SKM-1 treated with dmso at 0.1 percent for 144 hours (cell line): ENCODE measurements around the gene DNAJA1.

ENCODE experiments used
- DNase-seq: peaks from one replicate; lab custom pipeline; 2025; ENCODE audit not compliant: unreplicated experiment; lab: John Stamatoyannopoulos, UW

Gene DNAJA1

GRCh38 chr9:33025572-33026342, 684 bp downstream of the DNAJA1 start:
- peak; percentile 23 for DNase-seq

- DNase-seq = no peak
These were observed 4.2 kb downstream of the DNAJA1 start for GRCh38 chr9:33029231-33029786.

GRCh38 chr9:33030285-33030684, 5.2 kb downstream of the DNAJA1 start:
- DNase-seq = no peak

GRCh38 chr9:33032292-33032691, 7.2 kb downstream of the DNAJA1 start:
- no peak for DNase-seq

- DNase-seq = no peak
These were observed 7.8 kb downstream of the DNAJA1 start for GRCh38 chr9:33032865-33033264.

GRCh38 chr9:33040792-33041431, 15.8 kb downstream of the DNAJA1 start:
- DNase-seq = no peak

GRCh38 chr9:33041432-33042188, 16.5 kb downstream of the DNAJA1 start:
- no peak for DNase-seq

GRCh38 chr9:33042473-33042872, 17.4 kb downstream of the DNAJA1 start:
- DNase-seq = no peak

GRCh38 chr9:33043671-33044070, 18.6 kb downstream of the DNAJA1 start:
- DNase-seq = no peak

- no peak for DNase-seq
These were observed 19.1 kb downstream of the DNAJA1 start for GRCh38 chr9:33044162-33044673.

- no peak for DNase-seq
These were observed 19.7 kb downstream of the DNAJA1 start for GRCh38 chr9:33044677-33045282.

- no peak for DNase-seq
These were observed 21.0 kb downstream of the DNAJA1 start for GRCh38 chr9:33046061-33046460.

GRCh38 chr9:33048054-33048465, 23.0 kb downstream of the DNAJA1 start:
- no peak for DNase-seq

GRCh38 chr9:33049680-33050361, 24.7 kb downstream of the DNAJA1 start:
- no peak for DNase-seq

GRCh38 chr9:33051144-33051543, 26.1 kb downstream of the DNAJA1 start:
- no peak for DNase-seq

- DNase-seq = no peak
These were observed 40.3 kb downstream of the DNAJA1 start for GRCh38 chr9:33065157-33066076.

- DNase-seq = no peak
These were observed 43.9 kb downstream of the DNAJA1 start for GRCh38 chr9:33068991-33069390.

GRCh38 chr9:33076046-33077004, 51.3 kb downstream of the DNAJA1 start, which contains the start of gene SMU1:
TSS of gene SMU1 (minus strand) at chr9:33076674. CDS start at chr9:33076608, 66 bp downstream.
- peak; percentile 99 for DNase-seq
